Mesenteric fat pad (tissue), 1 donor: ENCODE measurements around the gene FLT3. TPM values are rescaled to one million over a fixed set of nuclear protein-coding genes. Genes with fewer than 3 reads are reported as not detected.

ENCODE experiments used
- DNase-seq: peaks from one replicate; pipeline ENCODE4 v3.0.0-alpha.2; 2020; ENCODE audit warnings: low spot score
- total RNA-seq: library from RNA; stranded (reverse); fragmentation: NEBNext Ultra II Directional; extraction: Animal tissue kit (Norgen Biotek cat#: 25700); gene quantifications from one replicate; pipeline ENCODE4 v1.2.1, GENCODE V29; 2021
- donor health status: DM: yes; HTN: yes; CAD: no.

FLT3 gene
- total RNA-seq, 1 donor from 2014 or later: 0.55 TPM

DNA sequence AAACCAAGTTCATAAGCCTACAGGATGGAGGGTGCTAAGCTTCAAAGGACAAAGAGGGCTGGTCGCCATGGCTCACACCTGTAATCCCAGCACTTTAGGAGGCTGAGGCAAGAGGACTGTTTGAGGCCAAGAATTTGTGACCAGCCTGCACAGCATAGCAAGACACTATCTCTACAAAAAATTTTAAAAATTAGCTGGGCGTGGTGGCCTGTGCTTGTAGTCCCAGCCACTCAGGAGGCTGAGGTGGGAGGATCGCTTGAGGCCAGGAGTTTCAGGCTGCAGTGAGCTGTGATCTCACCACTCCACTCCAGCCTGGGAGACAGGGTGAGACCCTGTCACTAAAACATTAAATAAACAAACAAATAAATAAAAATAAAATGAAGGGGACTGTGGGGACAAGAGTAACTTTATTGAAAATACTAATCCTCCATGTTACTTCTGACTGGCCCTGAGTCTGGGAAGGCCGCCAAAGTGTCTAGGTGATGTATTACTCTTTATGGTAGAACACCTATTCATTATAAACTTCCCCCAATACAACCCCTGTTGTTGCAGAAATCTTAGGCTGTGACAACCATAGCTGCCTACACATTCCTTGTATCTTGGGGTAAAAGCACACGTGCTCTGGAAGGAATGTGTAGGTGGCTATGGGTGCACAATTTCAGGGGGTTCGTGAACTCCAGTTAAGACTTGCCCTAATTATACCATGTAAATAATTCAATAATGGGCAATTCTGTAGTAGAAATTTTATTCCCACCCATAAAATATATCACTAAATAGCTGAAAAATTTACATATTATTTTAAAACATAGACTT lies 97.3 kb downstream of the FLT3 start:
- DNase-seq: no peak

DNA sequence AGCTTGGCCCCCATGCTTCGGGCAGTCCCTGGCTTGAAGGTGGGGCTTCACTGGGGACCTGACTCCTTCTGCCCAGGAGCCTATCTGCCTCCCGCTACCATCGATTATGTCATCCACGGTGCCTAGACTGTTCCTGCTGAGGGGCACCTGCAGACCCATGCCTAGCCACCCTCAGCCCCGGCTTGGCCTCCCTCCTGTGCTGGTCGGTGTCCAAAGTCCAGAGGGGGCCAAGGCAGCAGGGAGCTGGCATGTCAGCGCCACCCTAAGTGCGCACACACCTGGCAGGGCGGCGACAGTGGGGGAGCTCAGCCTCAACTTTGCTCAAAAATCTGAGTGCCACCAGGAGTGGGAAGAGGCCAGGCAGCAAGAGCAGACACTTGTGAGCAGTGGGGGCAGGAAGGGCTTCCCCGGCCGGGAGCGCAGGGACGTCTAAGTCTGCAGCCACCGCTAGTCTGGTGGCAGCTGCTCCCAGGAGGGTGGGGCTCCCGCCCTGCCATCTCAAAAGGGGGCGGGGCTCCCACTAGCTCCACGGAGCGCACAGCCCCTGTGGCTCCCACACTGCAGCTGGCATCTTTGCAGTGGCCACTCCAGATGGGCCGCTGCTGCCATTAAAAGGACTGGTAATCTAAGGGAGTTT lies 98.4 kb downstream of the FLT3 start:
- DNase-seq: no peak

DNA sequence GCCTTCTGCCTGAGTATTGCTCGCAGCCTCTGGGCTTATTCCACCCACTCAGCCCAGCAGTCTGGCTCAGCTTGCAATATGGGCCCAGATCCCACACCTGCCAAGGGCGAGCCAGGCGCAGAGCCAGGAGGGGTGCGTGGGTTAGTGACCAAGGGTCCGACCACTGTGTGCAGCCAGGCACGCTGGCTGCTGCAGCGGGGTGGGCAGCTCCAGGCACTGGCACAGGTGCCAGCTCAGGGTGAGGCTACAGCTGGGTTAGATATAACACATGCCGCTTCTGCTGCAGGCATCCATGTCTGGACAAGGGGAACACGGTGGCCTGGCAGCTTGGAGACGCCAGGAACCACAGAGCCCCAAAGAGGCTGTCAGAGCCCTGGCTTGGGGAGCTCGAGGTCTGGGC lies 99.3 kb downstream of the FLT3 start:
- no peak for DNase-seq

DNA sequence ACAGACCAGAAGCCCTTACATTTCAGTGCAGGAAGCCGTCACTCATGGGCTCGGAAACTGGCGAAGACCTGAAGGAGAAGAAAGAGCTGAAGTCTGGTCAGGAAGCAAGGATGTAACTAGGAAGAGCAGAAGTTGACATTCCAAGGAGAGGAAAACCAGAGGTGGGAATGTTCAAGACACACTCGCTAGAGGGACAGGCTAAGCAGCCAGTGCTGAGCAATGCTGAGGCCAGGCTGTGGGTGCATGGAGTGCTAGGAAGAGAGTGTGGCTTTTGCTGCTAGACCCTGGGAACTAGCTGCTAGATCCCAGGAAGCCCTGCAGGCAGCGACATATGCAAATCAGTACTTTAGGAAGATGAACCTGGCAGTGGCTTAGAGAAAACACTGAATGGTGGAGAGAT lies 99.8 kb downstream of the FLT3 start:
- DNase-seq: no peak

DNA sequence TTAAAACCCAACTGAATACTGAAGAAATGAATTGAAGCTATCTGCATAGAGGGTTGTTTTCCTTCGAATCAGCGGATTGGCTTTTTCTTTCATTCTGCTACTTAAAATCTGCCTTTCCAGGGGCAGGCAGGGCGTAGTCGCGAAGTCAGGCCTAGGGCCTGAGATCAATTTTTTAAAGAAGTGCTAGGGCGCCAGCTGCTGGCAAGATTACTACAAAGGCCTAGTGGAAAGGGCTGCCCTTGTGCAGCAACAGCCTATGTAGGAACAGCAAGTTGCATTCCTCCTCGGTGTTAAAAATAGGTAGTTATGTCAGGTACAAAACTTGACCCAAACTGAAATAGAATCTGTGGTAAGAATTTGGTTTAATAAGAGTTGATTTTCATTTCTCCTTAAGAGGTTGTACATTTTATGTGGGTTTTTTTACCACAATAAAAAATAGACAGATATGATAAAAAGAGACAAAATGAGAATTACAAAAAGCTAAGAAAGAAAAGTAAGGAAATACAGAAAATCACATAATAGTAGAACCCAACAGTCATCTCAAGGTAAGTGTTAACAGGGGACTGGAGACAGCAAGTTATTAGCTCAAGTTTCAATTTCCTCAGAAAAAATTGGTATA lies 102.4 kb downstream of the FLT3 start:
- DNase-seq: no peak

DNA sequence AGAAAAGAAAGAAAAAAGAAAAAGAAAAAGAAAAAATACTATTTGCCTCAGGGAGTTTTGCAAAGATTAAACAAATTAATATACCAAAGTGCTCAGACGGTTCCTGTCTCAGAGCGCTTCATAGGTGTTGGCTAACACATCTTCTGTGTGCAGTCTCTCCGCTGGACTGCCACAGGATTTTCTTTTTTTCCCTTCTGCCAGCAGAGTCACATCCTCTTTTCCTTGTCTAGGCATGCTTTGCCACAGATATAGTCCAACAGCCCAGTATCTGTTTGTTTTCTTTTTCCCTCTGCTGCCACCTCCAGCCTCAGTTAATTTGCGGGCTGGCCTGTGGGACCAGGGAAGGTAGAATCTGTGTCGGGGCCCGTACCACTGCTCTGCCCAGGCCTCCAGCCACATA lies 108.5 kb downstream of the FLT3 start:
- DNase-seq: no peak

DNA sequence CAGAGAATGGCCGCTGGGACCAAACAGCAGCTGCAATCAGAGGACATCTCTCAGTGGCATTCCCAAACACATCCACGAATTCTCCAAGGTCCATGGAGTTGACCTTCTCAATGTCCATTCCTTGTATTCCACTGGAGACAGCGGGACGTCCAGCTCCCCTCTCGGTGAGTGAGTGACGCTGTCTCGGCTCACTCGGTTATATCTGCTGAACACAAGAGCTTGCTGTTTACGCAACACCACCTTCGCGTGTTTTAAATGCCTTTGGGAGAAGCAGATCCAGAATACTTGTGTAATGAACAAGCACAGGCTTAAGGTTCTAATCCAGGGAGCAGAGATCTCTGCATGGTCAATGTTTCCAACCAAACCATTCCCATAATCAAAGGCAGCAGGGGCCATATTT lies 111.9 kb downstream of the FLT3 start, which contains the start of gene URAD:
URAD (minus strand) TSS at position 174 of the 400 bp plus-strand sequence; CDS start at position 118, 56 bp downstream.
- DNase-seq: no peak

DNA sequence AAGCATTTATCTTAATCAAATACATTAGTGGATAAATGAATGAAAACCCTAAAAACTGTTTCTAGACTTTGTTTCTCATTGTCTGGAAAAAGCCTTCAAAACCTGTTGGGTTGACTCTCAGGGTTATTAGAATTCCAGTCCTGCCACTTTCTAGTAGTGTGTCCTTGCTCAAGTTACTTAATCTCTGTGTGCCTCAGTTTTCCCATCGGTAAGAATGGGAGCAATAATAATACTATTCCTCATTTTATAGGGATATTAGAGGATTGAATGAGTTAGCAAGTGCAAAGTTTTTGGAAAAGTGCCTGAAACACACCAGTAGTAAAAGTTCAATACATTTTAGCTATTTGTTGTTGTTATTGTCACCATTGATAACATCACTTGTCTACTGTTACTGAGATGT lies 114.8 kb downstream of the FLT3 start:
- DNase-seq: no peak

DNA sequence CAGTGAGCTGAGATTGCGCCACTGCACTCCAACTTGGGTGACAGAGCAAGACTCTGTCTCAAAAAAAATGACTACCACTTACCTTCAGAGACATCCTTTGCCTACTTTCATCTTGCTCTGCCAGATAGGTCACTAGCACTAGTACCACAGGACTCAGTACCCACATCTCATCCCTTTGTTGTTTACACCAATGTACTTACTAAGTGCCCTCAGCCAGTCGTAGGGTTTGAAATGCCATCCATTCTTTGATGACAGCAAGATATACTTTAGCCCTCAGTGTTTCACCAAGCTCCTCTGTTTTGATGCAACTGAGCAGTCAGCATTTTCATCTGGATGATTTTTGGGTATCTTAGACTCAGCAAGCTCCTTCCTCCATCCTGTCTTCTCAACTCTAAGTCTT lies 118.0 kb downstream of the FLT3 start:
- no peak for DNase-seq

DNA sequence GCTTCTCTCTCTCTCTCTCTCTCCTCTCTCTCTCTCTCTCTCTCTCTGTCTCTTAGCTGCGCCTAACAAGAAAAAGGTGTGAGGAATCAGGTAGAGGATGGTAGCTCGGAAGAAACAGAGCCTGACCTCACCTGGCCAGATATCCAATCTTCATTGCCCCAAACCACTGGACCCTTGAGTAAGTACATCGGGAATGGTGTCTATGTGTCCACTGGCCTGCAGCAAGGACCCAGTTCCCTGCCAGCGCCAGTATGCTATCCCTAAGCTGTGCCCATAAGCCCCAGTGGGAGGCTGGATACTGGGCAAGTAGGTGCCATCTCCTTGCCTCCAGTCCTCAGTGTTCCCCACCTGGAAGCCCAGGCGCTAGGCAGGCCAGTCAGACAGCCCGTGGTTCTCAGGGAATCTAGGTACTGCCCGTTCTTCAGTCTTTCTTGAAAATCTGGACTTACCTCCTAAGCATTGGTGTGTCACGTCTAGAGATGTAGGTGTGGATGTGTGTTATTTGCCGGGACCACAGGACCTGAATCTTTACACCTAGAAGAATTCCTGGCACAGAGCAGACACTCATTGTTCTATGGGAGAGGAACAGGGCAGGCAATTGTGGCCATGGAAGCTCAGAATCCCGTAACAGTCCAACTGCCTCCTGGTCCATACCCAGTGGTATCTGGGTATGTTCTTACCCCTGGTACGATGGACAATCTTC lies 119.2 kb downstream of the FLT3 start:
- no peak for DNase-seq

DNA sequence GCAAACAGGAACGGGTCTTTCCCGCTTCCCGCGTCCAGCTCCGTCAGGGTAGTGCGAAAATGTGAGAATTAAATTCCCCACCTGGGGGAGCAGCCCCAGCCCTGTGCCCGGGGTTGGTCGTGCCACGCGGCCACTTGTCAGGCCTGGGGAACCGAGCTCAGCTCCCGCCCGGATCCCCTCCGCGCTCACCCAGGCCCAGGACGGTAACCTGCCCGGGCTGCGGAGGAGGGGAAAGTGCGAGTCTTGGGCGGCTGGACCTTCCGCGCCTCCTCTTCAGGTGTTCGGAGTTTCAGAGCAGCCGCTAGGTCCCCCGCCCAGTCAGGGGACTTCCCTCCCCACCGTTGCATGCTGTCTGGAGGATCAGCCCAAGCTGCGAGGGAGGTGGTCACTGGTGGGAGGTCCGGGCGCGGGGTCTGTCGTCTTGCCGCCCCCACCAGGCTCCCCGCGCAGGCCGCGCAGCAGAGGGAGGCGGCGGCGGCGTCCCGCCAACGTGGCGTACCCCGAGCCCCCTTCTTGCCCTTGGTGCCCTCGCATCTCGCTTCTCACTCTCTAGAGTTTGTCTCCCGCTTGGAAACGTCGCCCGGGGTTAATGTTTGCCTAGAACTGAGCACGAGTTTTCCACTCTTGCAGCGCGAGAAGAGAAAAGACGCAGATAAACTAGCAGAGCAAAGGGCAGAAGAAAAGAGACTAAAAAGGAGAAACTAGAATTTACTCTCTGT lies 119.9 kb downstream of the FLT3 start:
- DNase-seq: no peak

DNA sequence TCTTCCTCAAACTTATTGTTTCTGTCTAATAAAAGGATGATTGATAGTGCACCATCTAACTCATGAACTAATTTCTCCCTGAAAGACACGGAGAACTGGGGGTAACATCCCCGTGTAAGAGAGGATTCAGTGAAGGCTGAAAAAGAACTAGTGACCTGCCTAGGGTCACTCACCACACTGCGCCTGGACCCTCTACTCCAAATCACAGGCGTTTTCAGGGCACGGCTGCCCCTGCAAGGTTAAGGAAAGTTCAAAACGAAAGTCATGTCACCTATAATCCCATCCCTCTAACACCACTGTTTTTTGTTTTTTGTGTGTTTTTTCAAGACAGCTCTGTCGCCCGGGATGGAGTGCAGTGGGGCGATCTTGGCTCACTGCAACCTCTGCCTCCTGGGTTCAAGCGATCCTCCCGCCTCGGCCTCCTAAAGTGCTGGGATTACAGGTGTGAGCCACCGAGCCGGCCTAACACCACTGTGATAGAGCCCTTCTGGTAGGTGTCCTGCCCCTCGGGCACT lies 120.6 kb downstream of the FLT3 start:
- DNase-seq: no peak

DNA sequence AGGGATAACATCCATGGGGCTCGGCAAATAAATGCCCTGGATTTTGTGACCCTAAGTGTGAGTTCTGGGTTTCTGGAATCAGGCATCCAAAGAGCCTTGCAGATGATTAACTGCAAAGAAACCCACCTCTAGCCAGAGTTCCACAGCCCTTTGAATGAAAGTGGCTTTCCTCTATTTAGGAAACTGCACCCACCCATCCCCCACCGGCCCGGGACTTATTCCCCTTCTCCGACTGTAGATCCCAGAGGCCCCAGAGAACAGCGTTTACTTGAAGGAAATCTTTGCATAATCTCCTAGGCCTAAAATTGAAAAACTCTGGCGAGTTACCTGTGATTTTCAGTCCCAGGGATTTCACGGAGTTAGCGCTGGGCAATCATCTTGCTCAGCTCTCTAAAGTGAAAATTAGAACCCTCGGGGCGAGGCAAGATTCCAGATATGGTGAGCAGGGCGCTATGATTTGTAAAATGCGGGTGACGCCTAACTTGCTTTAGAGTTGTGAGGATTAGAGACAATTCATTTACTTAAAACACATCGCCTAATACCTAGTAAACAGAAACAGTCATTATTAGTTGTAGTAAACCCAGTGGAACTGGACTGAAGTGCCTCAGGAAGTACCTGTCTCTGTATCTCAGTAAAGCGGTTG lies 121.3 kb downstream of the FLT3 start:
- DNase-seq: no peak

DNA sequence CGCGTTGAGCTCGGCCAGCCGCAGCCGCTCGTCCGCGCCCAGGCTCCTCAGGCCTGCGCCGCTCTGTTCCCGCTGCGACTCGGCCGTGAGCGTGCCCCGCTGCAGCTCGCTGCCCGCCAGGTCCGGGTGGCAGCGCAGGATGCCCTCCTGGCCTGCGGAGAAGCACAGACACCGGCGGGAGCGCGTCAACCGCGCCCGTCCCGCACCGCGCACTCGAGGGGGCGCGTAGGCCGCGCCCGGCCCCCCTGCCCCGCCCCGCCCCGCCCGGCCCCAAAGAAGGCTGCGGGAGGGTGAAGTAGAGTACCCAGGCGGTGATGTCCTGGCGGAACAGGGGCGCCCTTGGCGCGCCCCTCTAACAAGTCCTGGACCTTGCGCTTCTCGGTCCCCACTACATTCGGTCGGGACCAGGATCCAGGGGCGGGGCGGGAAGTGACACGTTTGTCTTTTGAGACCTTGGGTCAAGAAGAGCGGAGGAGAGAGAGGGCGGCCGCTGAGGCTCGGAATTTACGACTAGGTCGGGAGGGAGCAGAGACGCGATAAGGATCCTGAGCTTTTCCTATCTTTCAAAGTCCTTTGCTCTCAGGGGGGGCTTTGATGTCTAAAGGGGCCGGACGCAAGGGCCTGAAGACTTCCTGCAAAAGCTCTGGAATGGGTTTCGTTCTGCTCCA lies 121.9 kb downstream of the FLT3 start:
- no peak for DNase-seq

DNA sequence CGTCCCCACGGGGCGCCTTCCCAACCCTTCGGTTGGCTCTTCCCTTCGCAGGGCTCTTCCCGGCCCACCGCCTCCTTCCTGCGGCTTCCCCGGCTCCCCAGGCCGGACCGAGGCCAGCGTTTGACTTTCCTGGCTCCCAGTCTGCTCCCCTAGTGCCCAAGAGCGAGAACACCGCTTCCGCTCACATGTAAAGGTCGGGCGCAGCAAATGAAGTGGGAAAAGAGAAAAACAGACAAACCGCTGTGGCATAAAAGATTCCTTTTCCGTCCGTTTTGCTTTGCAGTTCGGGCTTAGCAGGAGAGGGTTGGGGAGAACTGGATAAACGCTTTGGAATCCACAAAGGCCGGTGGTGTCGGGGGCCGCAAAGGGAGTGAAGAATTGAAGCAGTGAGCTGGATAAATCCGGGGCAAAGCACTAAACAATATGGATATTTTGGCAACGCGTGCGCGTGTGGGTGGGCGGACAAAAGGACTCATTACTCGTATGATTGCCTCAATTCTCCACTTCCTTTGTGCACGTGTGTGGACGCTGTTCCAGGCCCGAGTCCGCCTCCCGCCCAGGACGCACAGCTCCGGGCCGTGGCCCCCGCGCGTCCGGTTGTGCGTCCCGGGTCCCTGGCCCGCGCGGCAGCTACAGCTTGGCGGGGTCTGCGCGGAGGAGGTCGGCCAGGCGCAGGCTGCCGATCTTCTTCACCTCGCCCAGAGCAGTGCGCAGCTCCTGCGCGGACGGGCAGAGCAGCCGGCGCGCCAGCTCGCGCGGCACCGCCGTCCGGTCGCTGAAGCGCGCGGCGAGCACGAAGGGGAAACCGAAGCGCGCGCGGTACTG lies 122.7 kb downstream of the FLT3 start:
- no peak for DNase-seq

DNA sequence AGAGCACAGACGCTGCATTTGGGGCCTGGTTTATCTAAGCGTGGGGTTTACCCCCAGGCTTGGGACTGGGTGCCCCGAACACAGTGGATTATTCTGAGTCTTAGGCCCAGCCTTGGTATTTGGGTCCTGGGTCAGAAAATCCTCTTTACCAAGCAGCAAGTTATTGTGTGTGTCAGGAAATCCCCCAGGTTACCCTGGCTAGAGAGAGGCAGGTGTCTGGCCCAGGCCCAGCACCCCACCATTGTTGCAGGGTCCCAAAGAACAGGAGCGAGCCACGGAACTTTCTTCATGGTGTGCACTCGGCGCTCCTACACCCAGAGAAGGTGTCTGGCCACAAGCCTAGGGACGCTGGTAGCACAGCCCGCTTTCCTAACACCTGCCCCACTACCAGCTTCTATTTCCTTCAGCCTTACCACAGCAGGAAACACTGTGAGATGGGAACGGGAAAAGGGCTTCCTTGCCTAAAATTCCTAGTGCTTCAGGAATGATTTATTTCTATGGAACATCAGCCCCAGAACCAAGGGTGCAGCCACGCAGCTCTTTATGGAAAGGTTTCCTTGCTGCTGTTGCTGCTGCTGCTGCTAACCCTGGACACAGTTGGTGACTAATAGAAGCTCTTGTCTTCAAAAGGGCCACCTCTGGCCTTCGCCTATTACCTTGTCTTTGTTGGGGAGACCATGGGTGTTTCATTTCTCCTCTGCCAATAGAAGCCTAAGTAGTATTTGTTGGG lies 123.8 kb downstream of the FLT3 start:
- no peak for DNase-seq

DNA sequence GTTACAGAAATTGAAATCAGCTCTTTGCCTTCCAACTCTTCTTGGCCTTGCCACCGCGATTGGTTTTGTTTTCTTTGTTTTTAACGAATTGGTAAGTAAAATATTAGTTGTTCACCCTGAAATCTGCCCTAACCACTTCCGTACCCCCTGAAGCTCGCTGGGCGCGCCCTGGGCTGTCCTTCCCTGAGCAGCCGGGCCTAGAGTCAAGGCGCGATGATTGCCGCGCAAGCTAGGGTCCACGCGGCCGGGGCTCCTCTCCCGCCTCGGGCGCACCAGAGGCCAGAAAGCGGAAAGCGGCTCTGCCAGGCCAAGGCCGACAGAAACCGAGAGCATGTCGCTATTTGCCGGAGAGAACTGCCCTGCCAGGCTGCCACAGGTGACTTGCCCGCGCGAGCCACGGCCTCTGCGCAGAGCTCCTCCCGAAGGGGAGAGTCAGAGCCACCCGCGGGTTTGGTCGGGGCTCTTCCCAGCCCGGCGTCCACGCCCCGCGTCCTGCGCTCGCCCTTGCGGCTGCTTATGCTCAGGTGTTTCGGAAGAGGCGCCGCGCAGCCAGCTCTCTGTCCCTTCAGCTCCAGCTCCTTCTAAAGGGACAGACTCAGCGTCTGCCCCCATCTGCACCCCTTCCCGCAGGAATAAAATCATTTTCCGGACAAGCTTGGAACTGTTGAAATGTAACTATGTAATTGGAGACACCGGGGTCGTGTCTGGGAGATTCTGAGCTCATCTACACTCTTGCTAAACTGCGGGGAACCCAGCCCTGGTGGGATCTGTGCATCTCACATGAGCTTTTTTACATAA lies 124.6 kb downstream of the FLT3 start:
- no peak for DNase-seq
